ENCODE data around the gene ZNF536.

Gene ZNF536

DNA sequence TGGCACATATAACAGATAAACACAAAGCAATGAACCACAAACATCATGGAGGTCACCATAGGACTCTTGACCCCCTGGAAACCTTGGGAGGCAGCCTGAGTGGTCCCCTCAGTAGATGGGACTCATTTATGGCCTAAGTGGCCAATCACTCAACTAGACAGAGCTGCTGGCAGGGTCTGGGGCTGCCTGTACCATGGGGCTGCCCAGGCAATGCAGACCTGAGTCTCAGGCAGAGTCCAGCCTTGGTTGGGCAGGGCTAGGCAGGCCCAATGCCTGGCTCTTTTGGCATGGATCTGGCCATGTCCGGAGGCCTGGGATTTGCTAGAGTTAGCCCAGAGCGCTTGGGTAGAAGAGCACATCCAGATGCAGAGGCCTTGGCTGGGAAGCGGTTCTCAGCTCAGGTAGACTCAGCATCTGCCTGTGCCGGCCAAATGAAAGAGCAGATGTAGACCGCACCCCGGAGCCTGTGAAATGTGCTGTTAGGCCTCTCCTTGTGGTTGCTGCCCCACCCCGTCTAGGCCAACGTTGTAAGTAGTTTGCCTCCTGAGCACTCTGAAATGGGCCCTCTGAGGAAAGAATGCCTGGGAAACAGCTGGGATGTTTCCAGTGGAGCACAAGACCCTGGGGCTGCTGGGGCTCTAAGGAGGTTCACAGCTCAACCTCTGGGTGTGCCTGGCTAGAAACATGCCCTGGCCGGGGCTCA, 171.2 kb downstream of the ZNF536 start:
- DNase-seq: no peak

DNA sequence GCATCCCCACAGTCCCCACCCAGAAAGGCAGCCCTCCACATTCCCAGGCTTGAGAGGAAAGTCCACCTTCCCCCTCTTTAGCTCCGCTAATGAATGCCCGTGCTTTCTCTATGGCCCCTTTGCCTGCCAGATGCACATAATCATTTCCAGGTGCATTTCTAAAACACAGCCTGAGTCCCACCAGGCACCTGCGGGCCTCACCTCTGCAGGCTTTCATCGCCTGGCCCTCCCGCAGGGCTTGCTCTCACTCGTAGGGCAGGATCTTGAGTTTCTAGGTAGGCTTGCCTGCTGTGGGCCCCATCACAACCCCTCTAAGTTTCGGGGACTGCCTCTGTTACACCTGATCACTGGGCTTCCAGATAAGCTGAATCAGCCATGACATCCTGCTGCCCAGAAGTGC, 173.6 kb downstream of the ZNF536 start:
- no peak for DNase-seq

DNA sequence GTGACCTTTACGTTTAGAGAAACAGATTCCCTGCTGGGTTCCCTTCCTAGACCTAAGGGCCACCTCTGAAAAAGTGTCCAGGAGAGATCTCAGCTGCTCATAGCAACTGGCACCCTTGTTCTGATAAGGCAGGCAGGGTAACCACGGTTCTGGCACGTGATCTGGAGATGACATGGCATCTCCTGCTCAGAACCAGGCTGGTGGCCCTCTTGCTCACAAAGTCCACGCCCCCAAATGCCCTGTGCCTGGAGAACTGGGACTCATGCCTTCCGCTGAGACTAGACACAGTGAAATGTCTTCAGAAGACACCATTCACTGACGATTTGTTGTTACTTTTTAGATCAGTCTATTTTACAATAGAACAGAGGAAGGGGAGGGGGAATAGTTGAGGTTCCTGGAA, 174.1 kb downstream of the ZNF536 start:
- no peak for DNase-seq

DNA sequence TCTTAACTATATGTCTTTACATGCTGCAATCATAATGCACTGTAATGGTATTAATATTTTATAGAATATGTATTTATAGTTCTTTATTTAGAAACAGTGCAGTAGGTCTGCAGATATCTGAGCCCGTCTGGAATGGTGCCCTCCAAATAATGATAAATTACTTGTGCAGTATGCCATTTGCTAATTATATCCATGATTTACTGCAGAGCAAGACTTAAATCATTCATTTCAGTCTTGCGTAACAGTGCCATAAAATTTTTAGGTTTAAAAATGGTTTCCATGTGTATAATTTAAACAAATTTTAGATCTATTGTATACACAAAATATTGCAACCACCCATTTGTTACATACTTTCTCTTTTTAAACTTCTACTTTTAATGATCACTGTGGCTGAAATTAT, 175.1 kb downstream of the ZNF536 start:
- DNase-seq: no peak

DNA sequence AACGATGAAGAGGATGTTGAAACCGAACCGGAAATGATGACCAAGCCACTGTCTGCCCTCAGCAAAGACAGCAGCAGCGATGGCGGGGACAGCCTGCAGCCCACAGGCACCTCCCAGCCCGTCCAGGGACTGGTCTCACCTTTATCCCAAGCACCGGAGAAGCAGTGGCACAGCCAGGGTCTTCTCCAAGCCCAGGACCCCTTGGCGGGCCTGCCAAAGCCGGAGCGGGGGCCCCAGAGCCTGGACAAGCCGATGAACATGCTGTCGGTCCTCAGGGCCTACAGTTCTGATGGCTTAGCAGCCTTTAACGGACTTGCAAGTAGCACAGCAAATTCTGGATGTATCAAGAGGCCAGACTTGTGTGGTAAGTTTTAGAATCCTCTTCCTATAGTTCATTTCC, 177.0 kb downstream of the ZNF536 start:
- DNase-seq: no peak

DNA sequence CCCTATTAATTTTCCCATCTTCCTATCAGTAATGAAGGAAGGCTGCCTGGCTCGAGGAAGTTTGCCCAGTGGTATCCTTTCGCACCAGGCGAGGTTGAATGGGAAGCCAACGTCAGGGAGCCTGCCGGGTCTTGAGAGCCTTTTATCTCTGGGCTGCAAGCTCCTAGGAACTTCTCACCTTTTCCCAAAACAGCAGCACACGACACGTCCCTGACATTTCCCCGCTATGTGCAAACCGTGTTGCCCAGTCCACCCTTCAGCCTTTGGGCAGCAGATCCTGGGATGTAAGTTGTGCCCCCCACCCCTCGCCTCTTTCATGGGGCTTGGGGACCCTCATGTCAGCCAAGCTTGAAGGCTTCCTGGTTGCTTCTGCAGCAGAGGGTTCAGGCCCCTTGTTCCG, 179.1 kb downstream of the ZNF536 start:
- DNase-seq: no peak

DNA sequence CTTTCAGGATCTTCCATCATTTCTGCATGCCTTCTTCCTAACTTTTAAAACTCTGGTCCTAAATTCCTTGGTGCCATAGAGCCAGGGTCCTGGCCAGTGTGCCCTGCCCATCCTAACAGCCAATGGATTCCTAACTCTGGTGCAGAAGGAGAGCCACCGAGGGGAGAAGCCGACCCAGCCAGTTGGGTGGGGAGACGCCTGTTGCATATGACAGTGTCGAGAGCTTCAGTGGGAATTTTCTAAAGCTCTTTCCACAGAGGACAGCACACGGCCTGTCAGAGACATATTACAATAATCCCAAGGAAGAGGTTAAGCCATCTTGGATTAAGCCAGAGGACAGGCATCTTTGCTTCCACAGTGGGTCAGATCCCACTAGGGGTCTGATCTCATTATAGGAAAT, 180.4 kb downstream of the ZNF536 start:
- DNase-seq: no peak

DNA sequence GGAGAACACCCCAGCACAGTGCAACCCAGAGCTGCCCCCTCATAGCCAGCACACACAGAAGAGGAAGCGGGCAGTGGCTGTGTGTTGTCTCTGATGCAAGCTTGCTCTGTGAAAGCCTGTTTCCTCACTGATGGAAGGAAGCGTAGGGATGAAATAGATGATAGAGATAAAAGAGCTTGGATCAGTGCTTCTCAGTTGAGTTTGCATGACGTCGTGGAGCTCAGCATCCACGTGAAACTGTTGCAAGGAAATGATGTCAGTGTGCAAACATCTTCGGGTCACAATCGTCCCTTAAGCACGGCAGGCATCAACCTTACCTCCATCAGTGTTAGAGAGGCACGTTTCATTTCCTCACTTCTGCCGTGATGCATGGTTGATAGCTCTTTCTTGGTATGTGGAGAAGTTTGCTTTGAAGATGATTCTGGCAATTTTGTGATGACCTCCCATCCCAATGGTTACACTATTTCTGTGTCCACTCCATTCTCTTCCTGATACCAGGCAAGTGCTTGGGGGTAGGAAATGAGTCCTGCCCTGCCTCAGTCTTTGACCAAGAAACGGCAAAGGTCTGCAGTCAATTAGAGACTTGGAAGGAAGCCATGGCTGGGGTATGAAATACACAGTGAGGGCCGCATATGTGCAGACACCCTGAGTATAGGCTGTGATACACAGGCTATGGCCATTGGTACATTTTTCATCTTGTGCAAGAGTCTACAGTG, 183.0 kb downstream of the ZNF536 start:
- no peak for DNase-seq

DNA sequence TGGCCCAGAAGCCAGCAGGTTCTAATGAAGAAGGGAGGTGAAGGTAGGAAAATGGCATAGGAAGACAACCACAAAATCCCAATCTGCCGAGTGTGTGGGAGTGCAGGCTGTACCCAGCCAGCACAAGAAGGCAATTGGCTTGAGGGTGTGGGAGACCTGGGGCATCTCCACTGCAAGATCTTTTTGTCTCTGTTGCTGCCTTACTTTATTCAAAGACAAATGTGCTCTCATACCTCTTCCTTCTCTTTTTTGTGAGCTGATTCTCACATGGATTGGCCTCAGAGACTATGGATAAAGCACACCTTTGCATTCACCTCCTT, 183.6 kb downstream of the ZNF536 start:
- DNase-seq: no peak

DNA sequence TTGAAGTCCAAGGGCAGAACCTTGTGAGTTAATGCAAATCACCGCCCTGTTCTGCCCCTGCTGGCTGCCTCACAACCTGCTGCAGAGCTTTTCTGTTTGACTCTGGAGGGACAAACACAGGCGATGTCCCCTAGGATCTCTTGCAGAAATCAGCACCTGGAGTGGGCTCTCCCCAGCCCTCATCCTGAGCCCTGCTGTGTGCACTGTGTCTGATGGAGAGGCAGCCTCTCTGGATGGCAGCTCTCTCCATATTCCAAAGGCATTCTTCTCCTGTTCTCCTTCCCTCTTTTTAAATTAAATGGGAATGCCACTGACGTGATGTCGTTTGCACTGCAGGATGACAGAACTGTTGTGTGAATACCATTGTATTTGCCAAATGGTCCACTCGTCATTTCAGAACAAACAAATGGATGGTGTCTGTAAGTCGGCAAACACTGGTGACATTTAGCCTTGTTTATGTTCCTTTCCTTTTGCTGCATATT, 184.1 kb downstream of the ZNF536 start:
- DNase-seq: no peak

DNA sequence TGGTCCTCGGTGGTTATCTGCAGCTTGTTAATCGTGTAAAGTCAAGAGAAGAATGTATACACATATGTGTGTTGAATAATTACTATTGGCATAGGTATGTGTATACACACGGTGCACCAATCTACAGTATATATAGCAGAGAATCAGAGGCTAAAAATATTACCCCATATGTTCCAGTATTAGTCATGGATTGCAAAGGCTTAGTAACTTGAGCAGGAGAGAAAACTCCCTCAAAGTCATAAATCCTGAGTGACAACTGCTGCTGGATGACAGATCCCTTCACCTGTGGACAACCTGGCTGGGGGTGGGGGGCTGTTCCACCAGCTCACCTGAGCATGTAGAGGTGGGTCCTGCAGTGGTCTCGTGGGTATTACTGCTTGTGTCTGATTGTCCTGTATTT, 185.0 kb downstream of the ZNF536 start:
- no peak for DNase-seq

DNA sequence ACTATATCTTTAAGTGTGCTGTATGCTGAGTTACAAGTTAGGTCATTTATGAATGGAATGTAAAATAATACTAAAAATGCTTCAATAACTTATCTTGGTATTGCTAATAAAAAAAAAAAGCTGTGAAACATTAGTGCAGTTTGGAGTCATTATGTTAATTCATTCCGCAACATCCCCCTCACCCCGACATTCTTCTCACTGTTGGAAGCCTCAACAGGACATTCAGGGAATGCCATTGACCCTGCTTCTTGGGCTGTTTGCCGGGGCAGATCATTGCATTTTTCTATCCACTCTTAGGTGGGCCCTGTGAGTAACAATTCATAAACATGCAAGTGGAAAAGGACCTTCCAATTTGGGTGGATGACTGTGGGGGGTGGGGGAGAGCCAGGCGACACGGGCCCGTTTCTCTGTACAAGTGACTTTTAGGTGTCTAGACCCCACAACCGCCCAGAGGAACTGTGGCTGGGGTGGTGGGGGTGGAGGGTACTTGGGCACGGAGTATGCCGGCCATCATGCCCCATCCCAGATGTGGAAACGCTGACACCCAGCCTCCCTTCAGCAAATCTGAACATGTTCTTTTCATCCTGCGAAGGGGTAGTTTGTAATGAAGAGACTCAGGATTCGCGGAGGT, 185.9 kb downstream of the ZNF536 start:
- no peak for DNase-seq

DNA sequence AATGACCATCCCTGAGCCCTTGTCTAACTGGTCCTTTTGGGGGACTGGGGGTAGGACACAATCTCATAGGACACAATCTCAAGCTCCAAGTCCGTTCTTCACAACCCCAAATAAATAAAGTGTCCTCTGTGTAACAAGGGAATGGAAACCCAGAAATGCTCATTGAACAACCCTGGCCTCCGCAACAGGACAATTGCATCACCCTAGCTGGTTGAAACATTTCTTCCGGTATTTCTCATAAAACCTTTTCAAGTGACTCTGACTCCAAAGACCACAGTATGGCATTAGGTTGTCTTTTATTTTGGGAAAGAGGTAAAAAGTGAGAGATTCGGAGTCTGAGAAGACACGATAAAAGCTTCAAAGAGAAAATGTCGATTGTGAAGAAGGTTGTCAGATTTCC, 186.6 kb downstream of the ZNF536 start:
- DNase-seq: no peak

DNA sequence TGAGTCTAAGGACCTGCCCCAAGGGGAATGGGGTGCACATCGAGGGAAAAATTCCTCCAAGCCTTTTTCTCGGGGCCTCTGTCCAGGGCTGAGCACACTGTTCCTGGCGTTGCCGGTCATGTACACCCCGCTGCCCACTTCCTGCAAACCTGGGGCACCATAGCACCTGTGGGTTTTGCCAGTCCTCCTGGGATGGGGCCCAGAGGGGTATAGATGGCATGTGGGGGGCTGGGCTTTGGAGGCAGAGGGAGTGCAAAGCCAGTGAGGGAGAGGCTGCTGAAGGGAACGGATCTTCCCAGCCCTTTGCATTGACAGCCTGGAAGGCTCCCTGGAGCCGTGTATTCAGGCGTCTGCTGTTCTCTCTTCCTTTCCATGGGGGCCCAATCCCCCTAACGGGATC, 187.3 kb downstream of the ZNF536 start:
- DNase-seq: no peak

DNA sequence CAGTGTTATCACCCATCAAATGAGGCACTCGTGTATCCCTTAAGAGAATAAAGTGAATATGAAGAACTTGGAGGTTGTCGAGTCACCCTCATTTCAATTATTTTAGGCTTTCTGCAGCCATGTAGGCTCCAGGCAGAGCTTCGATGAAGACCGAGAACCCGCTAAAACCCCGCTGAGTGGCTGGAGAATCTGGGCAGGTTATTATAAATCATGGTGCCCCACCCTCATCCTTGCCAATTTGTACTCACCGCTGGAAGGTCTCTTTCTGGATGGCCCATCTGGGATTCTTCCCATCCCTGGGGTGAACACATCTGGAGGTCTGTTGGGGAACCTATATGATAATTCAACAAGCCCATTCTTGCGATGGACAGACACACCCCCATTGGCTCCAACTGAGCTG, 190.8 kb downstream of the ZNF536 start:
- DNase-seq: no peak

DNA sequence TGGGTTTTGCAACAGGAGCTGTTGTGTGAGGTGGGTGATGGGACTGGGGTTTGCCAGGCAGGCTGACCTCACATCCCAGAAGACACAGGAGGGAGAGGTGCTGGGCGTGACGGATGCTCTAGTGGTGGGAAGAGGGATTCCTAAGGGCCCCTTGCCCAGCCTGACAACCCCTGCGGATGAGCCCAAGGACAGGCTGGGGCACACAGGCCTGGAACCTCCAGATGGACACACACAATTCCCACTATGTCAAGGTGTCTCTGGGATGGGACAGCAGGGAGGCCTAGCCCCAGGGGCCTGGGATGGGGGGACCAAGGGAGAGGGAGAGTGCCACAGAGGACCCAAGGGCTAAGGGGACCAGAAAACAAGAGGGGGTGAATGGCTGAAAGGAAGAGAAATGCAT, 191.5 kb downstream of the ZNF536 start:
- no peak for DNase-seq

DNA sequence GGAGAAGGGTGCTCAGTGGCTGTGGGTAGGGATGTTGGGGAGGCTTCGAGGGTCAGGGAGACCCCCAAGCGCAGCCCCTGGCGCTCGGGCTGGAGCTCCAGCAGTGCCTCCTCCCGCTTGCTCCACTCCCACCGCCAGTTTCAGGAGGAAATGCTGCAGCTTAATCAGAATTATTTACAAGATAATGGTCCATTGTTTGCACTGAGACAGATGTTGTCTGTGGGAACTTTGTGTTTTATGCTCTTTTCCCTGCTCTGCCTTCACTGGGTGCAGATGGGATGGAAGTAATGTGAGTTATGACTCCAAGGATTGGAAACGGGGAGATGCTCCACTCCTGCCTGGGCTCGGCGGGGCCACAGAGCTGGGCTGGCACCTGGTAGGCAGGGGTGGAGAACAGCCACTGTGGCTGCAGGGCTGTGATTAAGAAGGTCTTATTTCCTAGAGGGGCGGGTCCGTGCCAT, 192.4 kb downstream of the ZNF536 start:
- DNase-seq: no peak

DNA sequence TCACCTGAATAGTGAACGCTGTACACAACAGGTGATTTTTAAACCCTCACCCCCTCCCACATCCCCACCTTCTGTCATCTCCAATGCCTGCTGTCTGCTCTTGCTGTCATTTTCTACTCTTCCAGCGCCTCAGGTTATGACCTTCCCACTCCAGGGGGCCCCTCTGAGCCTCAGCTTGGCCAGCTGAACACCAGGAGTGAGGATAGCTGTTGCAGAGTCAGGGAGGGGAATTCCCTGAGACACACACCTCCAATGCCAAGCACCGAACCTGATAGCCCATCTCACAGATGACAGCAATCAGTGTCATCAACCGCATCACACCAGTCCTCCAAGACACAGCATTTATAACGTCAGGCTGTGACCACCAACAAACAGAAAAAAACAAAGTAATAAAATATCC, 193.5 kb downstream of the ZNF536 start:
- DNase-seq: no peak

DNA sequence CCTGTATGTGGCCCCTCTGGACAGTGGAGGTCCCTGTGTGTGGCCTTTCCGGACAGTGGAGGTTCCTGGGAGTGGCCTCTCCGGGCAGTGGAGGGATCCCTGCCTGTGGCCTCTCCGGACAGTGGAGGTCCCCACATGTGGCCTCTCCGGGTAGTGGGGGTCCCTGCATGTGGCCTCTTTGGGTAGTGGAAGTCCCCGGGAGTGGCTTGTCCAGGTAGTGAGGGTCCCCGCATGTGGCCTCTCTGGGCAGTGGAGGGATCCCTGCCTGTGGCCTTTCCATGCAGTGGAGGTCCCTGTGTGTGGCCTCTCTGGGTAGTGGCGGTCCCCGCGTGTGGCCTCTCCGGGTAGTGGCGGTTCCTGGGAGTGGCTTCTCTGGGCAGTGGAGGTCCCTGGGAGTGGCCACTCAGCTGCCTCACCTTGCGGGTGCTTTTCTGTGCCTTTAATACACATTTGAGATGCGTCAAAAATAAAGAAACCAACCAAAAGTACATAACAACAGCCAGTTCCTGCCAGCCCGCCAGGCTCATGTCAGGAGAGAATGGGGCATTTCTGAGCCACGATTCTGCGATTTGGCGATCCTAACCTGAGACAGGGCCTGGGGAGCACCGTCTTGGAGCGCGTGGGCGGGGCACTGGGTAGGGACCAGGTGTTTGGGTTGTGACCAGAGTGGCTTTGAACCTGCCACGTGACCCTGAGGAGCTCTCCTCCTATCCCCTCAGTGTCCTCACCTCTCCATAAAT, 194.7 kb downstream of the ZNF536 start:
- DNase-seq: no peak

DNA sequence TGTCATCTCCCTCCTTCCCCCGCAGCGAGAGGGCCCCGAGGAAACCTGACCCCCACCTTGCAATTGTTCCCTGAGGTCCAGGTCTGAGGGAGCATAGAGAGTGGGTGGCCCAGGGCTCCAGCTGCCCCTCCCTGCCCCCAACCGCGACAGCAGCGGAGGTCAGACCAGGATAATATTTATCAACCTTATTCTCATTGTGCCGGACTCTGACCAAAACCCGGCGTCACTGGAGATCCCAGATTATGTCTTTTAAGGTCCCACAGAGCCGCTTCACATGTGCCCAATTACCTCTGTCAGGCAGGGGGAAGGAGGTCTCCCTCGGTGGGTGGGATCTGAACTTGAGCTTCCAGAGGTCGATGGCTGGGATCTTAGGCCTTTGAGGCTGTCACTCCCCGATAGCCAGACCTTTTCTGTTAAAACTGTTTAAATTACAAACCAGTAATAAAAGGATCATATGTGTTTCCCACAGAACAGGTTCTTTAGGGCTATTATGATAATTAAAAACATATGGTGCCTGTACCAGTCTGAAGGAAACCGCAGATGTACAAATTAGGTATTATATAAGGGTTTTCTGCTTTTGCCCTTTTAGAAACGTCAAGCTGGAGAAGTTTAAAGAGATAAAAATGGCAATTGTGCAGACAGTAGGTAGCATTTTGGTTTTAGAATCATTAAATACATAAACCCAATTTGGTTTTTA, 195.5 kb downstream of the ZNF536 start:
- no peak for DNase-seq

DNA sequence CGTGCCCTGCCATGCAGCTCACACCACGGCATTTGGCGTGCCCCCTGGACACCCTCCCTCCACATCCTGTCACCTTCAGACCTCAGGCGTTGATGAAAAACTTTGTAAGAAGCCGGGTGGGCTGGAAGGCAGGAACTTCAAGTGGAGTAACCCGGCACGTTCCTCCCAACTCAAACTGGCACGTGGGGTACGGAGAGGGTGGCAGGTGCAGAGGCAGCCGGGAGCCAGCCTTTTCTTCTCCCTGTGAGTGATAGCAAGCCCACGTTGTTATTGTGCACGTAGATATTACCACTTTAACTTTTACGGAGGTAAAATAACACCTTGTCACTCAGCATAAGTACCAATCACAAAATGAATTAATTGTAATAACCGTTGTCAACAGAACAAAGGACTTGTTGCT, 198.0 kb downstream of the ZNF536 start:
- DNase-seq: no peak

DNA sequence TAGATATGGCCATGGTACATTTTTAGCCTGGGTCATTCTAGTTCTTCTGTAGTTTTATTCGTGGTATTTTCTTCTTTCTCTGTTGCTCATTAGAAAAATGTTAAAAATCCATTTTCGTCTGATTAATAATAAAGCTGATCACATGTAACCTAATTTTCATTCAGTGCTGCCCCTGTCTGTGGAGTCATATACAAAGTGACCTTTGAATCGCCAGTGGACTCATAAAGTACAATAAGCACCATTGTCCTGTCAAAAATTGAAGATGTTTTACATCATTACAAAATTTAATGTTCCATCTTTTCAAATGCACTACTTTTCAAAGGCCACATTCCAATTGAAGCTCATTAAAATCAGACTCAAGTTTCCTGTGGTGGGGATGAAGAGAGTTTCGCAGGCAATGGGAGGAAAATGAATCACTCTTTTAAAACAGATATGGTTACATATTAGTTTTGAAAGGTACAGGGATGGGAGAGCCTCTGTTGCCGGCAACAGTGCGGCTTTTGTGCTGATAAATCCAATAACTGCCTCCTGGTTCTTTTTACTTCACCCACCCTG, 205.4 kb downstream of the ZNF536 start:
- DNase-seq: no peak

DNA sequence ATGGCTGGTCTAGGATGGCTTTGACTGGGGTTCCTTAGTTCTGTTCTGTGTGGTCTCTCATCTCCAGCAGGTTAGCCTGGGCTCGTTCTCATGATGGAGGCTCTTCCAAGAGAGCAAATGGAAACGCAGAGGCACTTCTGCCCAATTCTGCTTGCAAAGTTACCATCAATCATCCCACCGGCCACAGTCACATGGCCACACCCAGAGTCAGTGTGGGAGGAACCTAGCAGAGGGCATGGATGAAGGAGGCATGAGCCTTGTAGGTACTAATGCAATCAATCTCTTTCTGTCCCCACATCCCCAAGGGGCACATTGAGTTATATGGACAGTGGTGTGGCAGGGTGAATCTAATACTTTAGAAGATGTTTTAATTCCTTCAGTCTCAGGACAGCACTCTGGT, 207.2 kb downstream of the ZNF536 start:
- no peak for DNase-seq
